ENCODE results near the gene TMEM190.

The TMEM190 gene

DNA sequence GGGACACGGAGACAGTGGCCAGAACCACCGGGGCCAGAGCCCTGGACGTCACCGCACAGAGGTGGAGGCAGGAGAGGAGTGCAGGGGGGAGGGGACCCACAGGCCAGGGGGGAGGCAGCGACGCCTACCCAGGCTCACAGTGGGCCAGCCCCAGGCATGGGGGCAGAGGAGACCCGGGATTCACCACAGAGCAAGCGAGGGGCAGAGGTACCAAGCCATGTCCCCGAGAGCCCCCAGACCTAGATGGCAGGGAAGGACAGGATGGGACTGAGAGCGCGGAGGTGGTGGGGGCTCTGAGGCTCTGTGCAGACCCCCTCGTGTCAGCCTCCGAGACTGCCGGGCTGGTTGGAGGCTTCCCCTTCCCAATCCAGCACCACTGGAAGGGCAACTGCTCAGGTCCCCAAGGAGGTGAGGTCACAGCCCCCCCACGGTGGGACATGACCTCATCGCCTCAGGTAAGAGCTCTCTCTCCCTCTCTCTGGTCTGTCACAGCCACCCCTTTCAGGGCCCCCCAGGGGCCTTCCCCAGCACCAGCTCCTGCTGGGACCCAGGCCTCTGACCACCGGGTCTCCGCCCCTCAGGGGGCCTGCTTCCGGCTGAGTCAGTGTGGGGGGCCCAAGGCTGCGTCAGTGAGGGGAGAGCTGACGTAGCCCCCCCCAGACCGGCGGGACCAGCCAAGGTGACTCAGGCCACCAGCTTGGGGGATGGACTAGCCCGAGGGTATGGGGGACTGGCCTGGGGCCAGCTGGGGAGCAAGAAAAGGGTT is 4.1 kb upstream of the TMEM190 start:
- no peak for DNase-seq

DNA sequence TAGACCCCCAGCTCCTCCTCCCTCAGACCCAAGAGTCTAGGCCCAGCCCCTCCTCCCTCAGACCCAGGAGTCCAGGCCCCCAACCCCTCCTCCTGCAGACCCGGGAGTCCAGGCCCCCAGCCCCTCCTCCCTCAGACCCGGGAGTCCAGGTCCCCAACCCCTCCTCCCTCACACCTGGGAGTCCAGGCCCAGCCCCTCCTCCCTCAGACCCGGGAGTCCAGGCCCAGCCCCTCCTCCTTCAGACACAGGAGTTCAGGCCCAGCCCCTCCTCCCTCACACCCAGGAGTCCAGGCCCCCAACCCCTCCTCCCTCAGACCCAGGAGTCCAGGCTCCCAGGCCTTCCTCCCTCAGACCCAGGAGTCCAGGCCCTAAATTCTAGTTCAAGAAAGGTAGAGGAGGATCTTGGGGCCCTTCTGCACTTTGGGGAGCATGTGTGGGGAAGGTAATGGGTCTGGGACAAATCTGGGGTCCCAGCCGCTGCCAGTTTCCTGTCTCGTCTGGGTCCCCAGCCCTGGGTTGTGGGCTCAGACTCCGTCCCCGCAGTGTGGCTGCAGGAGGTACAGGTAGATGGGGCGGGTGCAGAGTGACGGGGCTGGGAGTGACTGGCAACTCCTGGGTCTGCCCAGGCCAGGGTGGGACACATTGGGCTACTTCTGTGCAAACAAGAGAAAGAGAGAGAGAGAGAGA is 3.2 kb upstream of the TMEM190 start:
- DNase-seq: no peak

- no peak for DNase-seq
These were observed 2.5 kb upstream of the TMEM190 start for GRCh38 chr19:55373993-55374757.

- no peak for DNase-seq
These were observed 918 bp downstream of the TMEM190 start for GRCh38 chr19:55377356-55378131.

DNA sequence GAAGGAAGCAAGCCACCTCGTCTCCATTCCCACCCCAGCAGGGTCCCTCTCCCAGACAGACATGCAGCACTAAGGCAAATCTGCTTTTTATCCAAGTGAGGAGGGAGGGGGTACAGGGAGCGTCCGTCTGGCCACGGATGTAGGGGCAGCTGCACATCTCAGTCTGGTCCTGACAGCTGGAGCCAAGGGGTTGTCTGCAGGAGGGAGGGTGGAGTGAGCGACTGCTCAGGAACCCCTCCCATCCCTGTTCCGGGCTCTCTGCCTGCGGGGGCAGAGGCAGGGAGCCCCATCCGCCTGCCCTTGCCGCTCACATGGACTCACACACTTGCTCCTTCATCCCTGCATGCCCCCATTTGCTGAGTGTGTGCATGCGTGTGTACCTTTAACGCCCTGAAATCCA is 2.5 kb downstream of the TMEM190 start:
- DNase-seq: no peak

GRCh38 chr19:55382013-55382412 is 5.4 kb downstream of the TMEM190 start:
- DNase-seq: no peak

DNA sequence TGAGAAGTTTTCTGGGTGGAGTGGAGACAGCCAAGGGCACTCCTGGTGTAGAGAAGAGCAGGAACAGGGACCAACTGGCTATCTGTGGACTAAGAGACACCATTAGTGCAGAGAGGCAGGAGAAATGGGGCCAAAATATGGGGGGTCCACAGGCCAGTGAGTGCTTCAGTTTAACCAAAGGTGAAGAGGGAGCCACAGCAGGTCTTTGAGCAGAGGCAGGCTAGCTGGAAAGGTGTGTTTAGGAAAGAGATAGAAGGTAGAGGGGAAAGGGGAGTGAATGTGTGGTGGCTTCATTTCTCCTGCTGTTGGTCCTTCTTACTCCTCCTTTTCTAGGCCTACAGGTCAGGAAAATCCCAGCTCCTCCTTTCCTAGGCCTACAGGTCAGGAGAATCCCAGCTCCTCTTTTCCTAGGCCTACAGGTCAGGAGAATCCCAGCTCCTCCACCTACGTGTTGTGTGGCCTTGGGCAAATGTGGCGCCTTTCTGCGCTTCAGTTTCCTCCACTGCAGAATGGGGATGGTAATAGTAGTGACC is 6.0 kb downstream of the TMEM190 start:
- DNase-seq: no peak

DNA sequence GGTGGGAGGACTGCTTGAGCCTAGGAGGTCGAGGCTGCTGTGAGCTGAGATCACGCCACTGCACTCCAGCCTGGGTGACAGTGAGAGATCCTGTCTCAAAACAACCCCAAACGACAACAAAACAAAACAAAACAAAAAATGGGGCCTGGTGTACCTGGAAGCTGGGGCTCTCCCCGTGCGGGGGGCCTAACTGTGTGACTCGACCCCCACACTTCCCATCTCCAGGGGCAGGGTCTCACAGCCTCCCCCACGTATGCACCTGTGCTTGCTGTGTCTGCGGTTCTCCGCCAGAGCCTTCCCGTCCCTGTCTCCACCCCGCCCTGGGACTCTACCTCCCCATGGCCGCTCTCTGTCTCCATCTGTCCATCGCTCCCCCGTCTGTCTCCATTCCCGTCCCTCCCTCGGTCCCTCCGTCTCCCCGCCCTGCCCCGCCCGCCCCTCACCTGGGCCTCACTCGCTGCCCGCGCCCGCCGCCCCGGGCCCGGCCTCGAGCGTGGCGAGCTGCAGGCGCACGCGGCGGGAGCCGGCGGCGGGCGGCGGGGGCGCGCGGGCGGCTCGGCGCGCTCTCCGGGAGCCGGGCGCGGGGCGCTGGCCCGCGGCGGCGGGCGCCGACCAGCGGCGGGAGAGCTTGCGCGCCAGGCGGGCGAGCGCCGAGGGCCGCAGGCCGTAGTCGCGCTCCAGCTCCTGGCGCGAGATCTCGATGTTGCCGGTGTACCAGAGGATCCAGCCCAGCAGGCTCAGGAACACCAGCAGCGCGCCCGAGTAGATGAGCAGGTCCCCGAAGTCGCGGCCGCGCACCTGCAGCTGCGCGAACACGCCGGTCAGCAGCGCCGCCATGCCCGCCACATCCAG is 6.9 kb downstream of the TMEM190 start:
- peak; percentile 60 to 62 for DNase-seq

GRCh38 chr19:55384131-55384919 is 7.7 kb downstream of the TMEM190 start, which contains the start of gene TMEM238:
Gene TMEM238 (minus strand): TSS chr19:55384292. CDS start chr19:55384259, 33 bp downstream.
- DNase-seq: peak; percentile 51 to 61

- peak; percentile 97 for DNase-seq
These were observed 8.5 kb downstream of the TMEM190 start for GRCh38 chr19:55384920-55385723.

GRCh38 chr19:55385724-55386492 is 9.3 kb downstream of the TMEM190 start, which contains the start of gene RPL28:
Gene RPL28 (plus strand): TSS chr19:55385932. CDS start chr19:55386358, 426 bp downstream.
- DNase-seq: peak; percentile 97 to 98

- DNase-seq: peak; percentile 35 to 59
These were observed 9.9 kb downstream of the TMEM190 start for GRCh38 chr19:55386493-55386971.

GRCh38 chr19:55387736-55388497 is 11.3 kb downstream of the TMEM190 start:
- DNase-seq: no peak

- no peak for DNase-seq
These were observed 13.0 kb downstream of the TMEM190 start for GRCh38 chr19:55389386-55390317.

GRCh38 chr19:55390461-55390880 is 13.8 kb downstream of the TMEM190 start:
- DNase-seq: peak in 1 of 2 donors; percentile 39

- DNase-seq: peak in 1 of 2 donors; percentile 44
These were observed 14.6 kb downstream of the TMEM190 start for GRCh38 chr19:55391191-55391670.

Measured in stimulated activated CD4-positive, alpha-beta T cell treated with anti-CD3 and anti-CD28 coated beads, Interleukin-2, amount 100 ng/mL, for 24 hours (primary cell).